GM21423 (cell line): ENCODE data around the gene PLS1.
A peak's percentile ranks its signal among the peaks of the same experiment; 100 is the strongest.
"Not testable (repeated sequence)": the region's sequence is repeated elsewhere in the genome, so short reads cannot be mapped to it uniquely, and the experiment has no call there.

Experiments used
- ATAC-seq: cut with Tn5 transposase; IDR thresholded peaks from one replicate; pipeline ENCODE4 v1.9.1; 2021; ENCODE audit warnings: mild to moderate bottlenecking, moderate library complexity; ENCODE audit not compliant: unreplicated experiment

Gene PLS1

GRCh38 chr3:142595951-142596725 is at the start of gene PLS1:
Gene PLS1, plus strand, starts transcription at chr3:142596393. Its CDS starts 67,845 bp downstream, at chr3:142664238.
- ATAC-seq: peak; percentile 73

- no peak for ATAC-seq
Observed at GRCh38 chr3:142549986-142550385, 46.2 kb upstream of the PLS1 start.

GRCh38 chr3:142552579-142552978 is 43.6 kb upstream of the PLS1 start:
- not testable (repeated sequence) for ATAC-seq

GRCh38 chr3:142553741-142554140 is 42.5 kb upstream of the PLS1 start:
- ATAC-seq: no peak

GRCh38 chr3:142560118-142560517 is 36.1 kb upstream of the PLS1 start:
- ATAC-seq: no peak

GRCh38 chr3:142563496-142563997 is 32.6 kb upstream of the PLS1 start:
- no peak for ATAC-seq

- no peak for ATAC-seq
Observed at GRCh38 chr3:142566096-142566495, 30.1 kb upstream of the PLS1 start.

GRCh38 chr3:142568393-142569017 is 27.7 kb upstream of the PLS1 start:
- ATAC-seq: no peak

- ATAC-seq: not testable (repeated sequence)
Observed at GRCh38 chr3:142569422-142569821, 26.8 kb upstream of the PLS1 start.

GRCh38 chr3:142574223-142574622 is 22.0 kb upstream of the PLS1 start:
- not testable (repeated sequence) for ATAC-seq

- no peak for ATAC-seq
Observed at GRCh38 chr3:142574665-142575064, 21.5 kb upstream of the PLS1 start.

GRCh38 chr3:142576792-142577191 is 19.4 kb upstream of the PLS1 start:
- no peak for ATAC-seq

GRCh38 chr3:142577696-142578328 is 18.4 kb upstream of the PLS1 start:
- ATAC-seq: no peak

GRCh38 chr3:142578329-142579223 is 17.6 kb upstream of the PLS1 start, which contains the start of gene ATR:
Gene ATR, minus strand, starts transcription at chr3:142578733. Its CDS starts 29 bp downstream, at chr3:142578704.
- peak; percentile 94 for ATAC-seq

GRCh38 chr3:142580061-142580423 is 16.2 kb upstream of the PLS1 start:
- ATAC-seq: no peak

- not testable (repeated sequence) for ATAC-seq
Observed at GRCh38 chr3:142581070-142581469, 15.1 kb upstream of the PLS1 start.

- ATAC-seq: peak; percentile 72
Observed at GRCh38 chr3:142586803-142587406, 9.3 kb upstream of the PLS1 start.

GRCh38 chr3:142588703-142589102 is 7.5 kb upstream of the PLS1 start:
- ATAC-seq: no peak

- ATAC-seq: not testable (repeated sequence)
Observed at GRCh38 chr3:142592268-142592667, 3.9 kb upstream of the PLS1 start.

- ATAC-seq: no peak
Observed at GRCh38 chr3:142595141-142595540, 1.1 kb upstream of the PLS1 start.
